IPS-18a (cell line): ENCODE results near the gene GOLGA5.
"Not testable (repeated sequence)": the region's sequence is repeated elsewhere in the genome, so short reads cannot be mapped to it uniquely, and the experiment has no call there.

Source experiments
- H3K27ac ChIP-seq: one replicate; pipeline ENCODE4 v1.5.1; 2013; ENCODE audit warnings: low read length
- H3K27me3 ChIP-seq: one replicate; pipeline ENCODE4 v1.6.1; 2013; ENCODE audit warnings: mild to moderate bottlenecking, low read length; ENCODE audit not compliant: control insufficient read depth, insufficient read depth
- H3K36me3 ChIP-seq: one replicate; pipeline ENCODE4 v1.6.1; 2013; ENCODE audit warnings: low read depth, low read length; ENCODE audit not compliant: control insufficient read depth
- H3K4me1 ChIP-seq: one replicate; pipeline ENCODE4 v1.6.1; 2013; ENCODE audit warnings: low read depth, low read length; ENCODE audit not compliant: control insufficient read depth
- H3K4me3 ChIP-seq: one replicate; pipeline ENCODE4 v1.5.1; 2013; ENCODE audit warnings: low read length
- H3K9ac ChIP-seq: one replicate; pipeline ENCODE4 v1.6.1; 2013; ENCODE audit warnings: mild to moderate bottlenecking, low read length, moderate library complexity
- H3K9me3 ChIP-seq: one replicate; pipeline ENCODE4 v1.6.1; 2013; ENCODE audit warnings: low read depth, low read length; ENCODE audit not compliant: control insufficient read depth

GOLGA5 gene

DNA sequence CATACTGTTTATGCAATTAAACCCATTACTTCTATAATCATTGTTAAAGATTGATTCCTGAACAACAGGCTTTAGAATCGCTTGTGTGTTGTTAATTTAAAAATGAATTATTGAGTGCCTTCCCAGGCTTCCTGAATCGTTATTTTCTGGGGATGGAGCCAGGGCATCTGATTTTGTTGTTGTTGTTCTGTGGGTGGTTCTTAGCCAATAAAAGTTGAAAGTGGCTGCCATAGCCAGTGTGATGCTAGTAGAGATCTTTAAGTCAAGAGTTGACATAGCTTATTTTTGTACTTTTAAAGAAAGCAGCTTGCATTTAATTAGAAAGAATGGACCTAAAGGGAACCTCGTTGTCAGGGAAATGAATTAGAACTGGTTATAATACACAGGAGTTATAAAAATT, 6.4 kb downstream of the GOLGA5 start:
- no peak overlapping the region for H3K9ac ChIP-seq
- H3K9me3 ChIP-seq, result no peaks in the 10 kb centered on the region
- peaks cover 14% of the 10 kb centered on the region for H3K36me3 ChIP-seq
- no peak overlapping the region for H3K4me3 ChIP-seq
- no peaks in the 10 kb centered on the region for H3K4me1 ChIP-seq
- no peak overlapping the region for H3K27ac ChIP-seq
- H3K27me3 ChIP-seq, result no peaks in the 10 kb centered on the region

DNA sequence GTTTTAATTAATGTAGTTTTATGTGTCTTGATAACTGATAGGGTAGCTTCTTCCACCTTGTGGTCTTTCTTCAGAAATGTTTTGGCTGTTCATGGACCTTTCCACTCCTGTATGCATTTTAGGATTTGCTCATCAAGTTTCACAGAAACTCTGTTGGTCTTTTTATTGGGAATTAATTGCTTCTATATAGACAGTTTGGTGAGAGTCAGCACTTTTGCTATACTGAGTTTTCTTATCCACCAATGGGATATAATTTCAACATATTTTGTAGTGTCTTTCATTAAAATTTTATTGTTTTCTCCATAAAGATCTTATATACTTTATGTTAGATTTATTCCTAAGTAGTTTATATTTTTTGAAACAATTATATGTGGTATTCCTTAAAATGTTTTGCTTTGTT, 7.8 kb downstream of the GOLGA5 start:
- no peaks in the 10 kb centered on the region for H3K9me3 ChIP-seq
- no peak overlapping the region for H3K27ac ChIP-seq
- no peak overlapping the region for H3K9ac ChIP-seq
- H3K27me3 ChIP-seq, result no peaks in the 10 kb centered on the region
- peaks cover 19% of the 10 kb centered on the region for H3K36me3 ChIP-seq
- no peak overlapping the region for H3K4me3 ChIP-seq
- no peaks in the 10 kb centered on the region for H3K4me1 ChIP-seq

DNA sequence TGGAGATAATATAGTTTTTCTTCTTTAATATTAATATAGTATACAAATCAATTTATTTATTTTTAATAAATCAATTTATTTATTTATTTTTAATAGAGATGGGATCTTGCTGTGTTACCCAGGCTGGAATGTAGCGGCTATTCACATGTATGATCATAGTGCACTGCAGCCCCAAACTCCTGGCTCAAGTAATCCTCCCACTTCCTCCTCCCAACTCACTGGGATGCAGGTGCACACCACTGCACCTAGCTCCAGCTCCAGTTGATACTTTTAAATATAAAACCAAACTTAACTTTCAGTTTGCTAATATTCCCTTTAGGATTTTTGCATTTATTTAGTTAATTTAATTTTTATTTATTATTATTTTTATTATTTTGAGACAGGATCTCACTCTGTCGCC, 8.6 kb downstream of the GOLGA5 start:
- Histone ChIP-seq H3K9me3 (no peaks in the 10 kb centered on the region), H3K36me3 (peaks cover 19% of the 10 kb centered on the region), H3K27ac (no peak overlapping the region), H3K27me3 (no peaks in the 10 kb centered on the region), H3K9ac (no peak overlapping the region), H3K4me1 (no peaks in the 10 kb centered on the region), H3K4me3 (no peak overlapping the region)

DNA sequence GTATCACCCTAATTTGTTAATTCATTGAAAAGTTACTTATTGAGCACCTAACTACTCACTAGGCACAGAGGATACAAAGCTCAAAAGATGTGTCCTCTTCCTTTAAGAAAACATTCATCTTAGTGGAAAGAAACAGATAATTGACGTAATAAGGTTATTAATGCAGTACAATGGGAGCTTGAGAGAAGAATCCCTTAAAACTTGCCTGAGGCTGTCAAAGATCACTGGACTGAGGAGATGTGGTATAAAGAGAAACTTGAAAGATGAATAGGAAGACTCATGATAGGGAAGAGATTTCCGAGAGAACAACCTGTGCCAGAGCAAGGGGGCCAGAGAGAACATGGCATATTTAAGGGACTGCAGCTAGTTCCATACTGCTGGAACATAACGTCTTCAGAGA, 19.1 kb downstream of the GOLGA5 start:
- H3K9ac ChIP-seq, result no peak overlapping the region
- no peak overlapping the region for H3K4me3 ChIP-seq
- H3K36me3 ChIP-seq, result peaks cover 66% of the 10 kb centered on the region
- no peaks in the 10 kb centered on the region for H3K4me1 ChIP-seq
- H3K27me3 ChIP-seq, result no peaks in the 10 kb centered on the region
- no peaks in the 10 kb centered on the region for H3K9me3 ChIP-seq
- no peak overlapping the region for H3K27ac ChIP-seq

DNA sequence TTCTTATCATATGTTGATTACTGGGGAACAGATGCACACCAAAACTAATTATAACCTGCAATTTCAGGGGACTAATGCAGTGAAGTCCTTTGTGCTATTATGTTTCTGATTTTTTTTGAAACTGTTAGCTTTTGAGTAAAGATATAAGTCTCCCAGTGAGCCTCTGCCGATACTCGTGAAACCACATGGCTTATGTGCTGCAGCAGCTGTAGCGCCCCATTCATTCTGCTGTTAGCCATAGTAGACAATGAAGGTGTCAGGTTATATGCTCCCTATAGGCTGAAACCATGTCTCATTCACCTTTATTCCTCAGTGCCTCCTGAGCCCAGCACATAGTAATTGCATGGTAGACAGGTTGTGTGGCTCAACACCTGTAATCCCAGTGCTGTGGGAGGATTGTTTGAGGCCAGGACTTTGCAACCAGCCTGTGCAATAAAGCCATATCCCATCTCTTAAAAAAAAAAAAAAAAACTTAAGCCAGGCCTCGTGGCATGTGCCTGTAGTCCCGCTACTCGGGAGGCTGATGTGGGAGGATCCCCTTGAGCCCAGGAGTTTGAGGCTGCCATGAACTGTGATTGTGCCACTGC, 25.0 kb downstream of the GOLGA5 start:
- no peaks in the 10 kb centered on the region for H3K4me1 ChIP-seq
- no peaks in the 10 kb centered on the region for H3K9me3 ChIP-seq
- no peak overlapping the region for H3K27ac ChIP-seq
- no peak overlapping the region for H3K4me3 ChIP-seq
- no peaks in the 10 kb centered on the region for H3K27me3 ChIP-seq
- H3K9ac ChIP-seq, result no peak overlapping the region
- H3K36me3 ChIP-seq, result peaks cover 37% of the 10 kb centered on the region

DNA sequence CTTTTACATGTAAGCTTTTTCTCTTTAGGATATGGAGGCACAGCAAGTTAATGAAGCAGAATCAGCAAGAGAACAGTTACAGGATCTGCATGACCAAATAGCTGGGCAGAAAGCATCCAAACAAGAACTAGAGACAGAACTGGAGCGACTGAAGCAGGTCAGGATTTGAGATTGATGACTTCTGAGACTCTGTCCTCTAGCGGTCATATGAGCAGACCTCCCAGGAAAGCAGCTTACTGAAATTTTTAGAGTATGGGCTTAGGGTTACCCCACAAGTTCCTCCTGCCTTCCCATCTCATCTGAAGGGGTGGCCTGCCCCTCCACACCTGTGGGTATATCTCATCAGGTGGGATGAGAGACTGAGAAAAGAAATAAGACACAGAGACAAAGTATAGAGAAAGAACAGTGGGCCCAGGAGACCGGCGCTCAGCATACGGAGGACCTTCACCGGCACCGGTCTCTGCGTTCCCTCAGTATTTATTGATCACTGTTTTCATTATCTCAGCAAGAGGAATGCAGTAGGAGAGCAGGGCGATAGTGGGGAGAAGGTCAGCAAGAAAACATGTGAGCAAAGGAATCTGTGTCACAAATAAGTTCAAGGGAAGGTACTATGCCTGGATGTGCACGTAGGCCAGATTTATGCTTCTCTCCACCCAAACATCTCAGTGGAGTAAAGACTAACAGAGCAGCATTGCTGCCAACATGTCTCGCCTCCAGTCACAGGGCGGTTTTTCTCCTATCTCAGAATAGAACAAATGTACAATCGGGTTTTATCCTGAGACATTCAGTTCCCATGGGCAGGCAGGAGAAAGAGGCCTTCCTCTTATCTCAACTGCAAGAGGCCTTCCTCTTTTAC, 25.8 kb downstream of the GOLGA5 start:
- H3K9ac ChIP-seq, H3K4me3 ChIP-seq, H3K27ac ChIP-seq, H3K4me1 ChIP-seq, H3K9me3 ChIP-seq, H3K27me3 ChIP-seq: not testable (repeated sequence)
- H3K36me3 ChIP-seq, result peaks cover 42% of the 10 kb centered on the region

DNA sequence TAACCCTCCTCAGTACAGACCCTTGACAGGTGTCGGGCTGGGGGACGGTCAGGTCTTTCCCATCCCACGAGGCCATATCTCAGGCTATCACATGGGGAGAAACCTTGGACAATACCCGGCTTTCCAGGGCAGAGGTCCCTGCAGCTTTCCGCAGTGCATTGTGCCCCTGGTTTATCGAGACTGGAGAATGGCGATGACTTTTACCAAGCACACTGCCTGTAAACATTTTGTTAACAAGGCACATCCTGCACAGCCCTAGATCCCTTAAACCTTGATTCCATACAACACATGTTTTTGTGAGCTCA, 26.4 kb downstream of the GOLGA5 start:
- H3K27ac ChIP-seq, H3K9me3 ChIP-seq, H3K4me1 ChIP-seq, H3K9ac ChIP-seq, H3K4me3 ChIP-seq, H3K27me3 ChIP-seq: not testable (repeated sequence)
- peaks cover 37% of the 10 kb centered on the region for H3K36me3 ChIP-seq

DNA sequence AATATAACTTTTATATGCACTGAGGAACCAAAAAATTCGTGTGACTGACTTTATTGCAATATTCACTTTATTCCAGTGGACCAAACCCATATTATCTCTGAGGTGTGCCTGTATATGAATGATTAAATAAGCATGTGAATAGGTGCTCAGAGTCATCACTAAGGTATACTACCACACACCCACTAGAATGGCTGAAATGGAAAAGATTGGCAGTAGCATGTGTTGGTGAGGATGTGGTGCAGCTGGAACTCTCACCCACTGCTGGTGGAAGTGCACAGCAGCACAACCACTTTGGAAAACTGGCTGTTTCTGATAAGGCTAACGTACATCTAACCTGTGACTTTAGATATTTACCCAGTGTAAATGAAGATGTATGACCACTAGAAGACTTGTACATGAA, 36.8 kb downstream of the GOLGA5 start:
- no peak overlapping the region for H3K4me3 ChIP-seq
- no peaks in the 10 kb centered on the region for H3K27me3 ChIP-seq
- no peaks in the 10 kb centered on the region for H3K4me1 ChIP-seq
- H3K9ac ChIP-seq, result no peak overlapping the region
- no peak overlapping the region for H3K27ac ChIP-seq
- peaks cover 30% of the 10 kb centered on the region for H3K36me3 ChIP-seq
- no peaks in the 10 kb centered on the region for H3K9me3 ChIP-seq

DNA sequence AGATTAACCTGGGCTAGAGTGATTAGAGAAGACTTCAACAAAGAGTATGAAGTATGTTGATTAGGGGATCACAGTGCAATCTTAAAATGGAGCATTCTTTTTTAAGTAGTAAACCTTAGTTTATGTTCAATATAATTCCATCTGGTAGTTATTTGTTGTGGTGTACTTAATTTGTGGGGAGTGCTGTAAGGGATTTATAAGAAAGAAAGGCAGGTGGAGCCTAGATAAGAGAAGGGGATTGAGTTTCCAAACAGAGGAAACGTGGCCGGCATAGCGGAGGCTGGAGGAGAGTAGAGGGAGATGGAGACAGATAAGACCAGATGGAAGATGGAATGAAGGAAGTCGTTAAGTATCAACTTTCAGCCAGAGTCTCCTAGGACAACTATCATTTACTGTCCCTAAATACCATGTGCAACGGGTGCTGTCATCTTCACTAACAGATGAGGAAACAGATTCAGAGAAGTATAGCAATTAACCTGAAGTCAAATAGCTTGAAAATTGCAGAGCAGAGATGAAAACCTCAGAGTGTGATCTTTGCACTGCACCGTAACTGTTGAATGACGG, 38.1 kb downstream of the GOLGA5 start:
- no peaks in the 10 kb centered on the region for H3K27me3 ChIP-seq
- no peak overlapping the region for H3K9ac ChIP-seq
- no peaks in the 10 kb centered on the region for H3K9me3 ChIP-seq
- H3K36me3 ChIP-seq, result peaks cover 30% of the 10 kb centered on the region
- no peak overlapping the region for H3K4me3 ChIP-seq
- H3K27ac ChIP-seq, result no peak overlapping the region
- H3K4me1 ChIP-seq, result no peaks in the 10 kb centered on the region

DNA sequence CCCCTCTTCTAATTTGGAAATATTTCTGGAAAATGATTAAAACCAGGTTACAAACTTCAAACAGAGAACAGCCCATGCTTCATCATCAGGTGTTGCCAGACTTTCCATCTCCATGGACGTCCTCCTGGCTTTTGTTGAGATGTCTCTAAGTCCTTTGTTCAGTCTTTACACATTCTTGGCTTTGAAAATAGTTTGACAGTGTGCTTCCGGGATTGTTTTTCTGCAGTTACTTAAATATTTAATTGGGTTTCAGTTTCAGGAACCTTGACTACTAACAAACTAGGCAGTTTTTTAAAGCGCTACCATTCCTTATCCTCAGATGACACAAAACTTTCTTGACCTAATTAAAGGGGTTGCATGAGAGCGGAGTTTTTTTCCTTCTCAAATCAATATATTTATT, 47.8 kb downstream of the GOLGA5 start:
- H3K27me3 ChIP-seq, result no peaks in the 10 kb centered on the region
- H3K27ac ChIP-seq, result no peak overlapping the region
- H3K9me3 ChIP-seq, result no peaks in the 10 kb centered on the region
- H3K4me1 ChIP-seq, result no peaks in the 10 kb centered on the region
- H3K4me3 ChIP-seq, result no peak overlapping the region
- H3K36me3 ChIP-seq, result peaks cover 18% of the 10 kb centered on the region
- no peak overlapping the region for H3K9ac ChIP-seq

DNA sequence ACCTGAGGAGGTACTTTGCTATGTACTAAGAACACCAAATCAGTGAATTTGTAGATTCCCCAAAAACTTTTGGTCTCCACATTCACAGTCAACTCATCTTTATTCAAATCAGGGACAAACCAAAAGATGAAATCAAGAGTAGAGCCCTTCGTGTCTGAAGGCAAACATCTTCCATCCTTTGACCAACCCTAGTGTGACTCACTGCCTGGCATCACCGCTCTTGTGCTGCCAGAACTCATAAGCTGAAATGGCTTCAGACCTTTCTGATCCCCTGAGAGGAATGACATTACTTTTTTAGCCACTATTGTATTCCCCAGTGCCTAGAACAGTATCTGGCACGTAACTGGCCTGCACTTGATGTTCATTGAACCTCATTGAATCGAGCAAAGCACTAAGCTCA, 50.1 kb downstream of the GOLGA5 start:
- Histone ChIP-seq H3K27ac (no peak overlapping the region), H3K27me3 (no peaks in the 10 kb centered on the region), H3K4me1 (no peaks in the 10 kb centered on the region), H3K36me3 (peaks cover 10% of the 10 kb centered on the region), H3K9me3 (no peaks in the 10 kb centered on the region), H3K9ac (no peak overlapping the region), H3K4me3 (no peak overlapping the region)
